GM19463 (cell line): ENCODE results near the gene LYPLAL1.

Experiments used
- ATAC-seq: cut with Tn5 transposase; IDR thresholded peaks from one replicate; pipeline ENCODE4 v1.9.1; 2021; ENCODE audit warnings: mild to moderate bottlenecking, moderate library complexity; ENCODE audit not compliant: unreplicated experiment

LYPLAL1 gene

GRCh38 chr1:219173758-219174459, at the start of gene LYPLAL1:
TSS of gene LYPLAL1 (plus strand) at chr1:219173878. CDS start at chr1:219173891, 13 bp downstream.
- peak; percentile 64 for ATAC-seq

DNA sequence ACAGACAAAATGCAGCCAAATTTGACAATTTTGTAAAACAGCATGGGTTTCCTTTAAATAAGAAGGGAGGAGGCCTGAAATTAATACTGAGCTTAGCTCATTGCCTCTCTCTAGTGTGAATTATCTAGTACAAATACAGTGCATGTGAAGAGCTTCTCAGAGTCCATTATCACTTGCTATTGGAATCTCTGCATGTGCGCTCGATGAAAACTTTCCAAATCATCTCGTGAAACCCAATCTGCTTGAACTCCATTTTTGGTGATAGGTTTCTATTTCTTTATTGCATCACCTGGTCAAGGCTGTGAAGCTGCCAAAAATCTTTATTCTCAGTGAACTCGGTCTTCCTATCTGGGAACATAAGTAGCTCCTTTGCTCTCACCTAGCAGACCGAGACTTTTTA, 49.5 kb upstream of the LYPLAL1 start:
- ATAC-seq: no peak

DNA sequence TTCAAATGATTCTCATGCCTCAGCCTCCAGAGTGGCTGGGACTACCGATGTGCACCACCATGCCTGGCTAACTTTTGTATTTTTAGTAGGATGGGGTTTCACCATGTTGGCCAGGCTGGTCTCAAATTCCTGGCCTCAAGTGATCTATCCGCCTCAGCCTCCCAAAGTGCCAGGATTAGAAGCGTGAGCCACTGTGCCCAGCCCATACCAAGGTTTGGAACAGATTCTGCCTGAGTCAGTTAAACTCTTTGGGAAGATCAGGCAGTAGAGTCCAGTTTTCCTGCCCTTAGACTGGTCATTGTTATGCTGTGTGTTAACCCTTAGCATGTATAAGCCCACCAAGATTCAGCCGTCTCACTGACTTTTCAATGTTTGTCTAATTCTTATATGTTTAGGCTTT, 48.3 kb upstream of the LYPLAL1 start:
- no peak for ATAC-seq

- no peak for ATAC-seq
Measured at GRCh38 chr1:219126377-219126776, 47.3 kb upstream of the LYPLAL1 start.

GRCh38 chr1:219128957-219129356, 44.7 kb upstream of the LYPLAL1 start:
- no peak for ATAC-seq

DNA sequence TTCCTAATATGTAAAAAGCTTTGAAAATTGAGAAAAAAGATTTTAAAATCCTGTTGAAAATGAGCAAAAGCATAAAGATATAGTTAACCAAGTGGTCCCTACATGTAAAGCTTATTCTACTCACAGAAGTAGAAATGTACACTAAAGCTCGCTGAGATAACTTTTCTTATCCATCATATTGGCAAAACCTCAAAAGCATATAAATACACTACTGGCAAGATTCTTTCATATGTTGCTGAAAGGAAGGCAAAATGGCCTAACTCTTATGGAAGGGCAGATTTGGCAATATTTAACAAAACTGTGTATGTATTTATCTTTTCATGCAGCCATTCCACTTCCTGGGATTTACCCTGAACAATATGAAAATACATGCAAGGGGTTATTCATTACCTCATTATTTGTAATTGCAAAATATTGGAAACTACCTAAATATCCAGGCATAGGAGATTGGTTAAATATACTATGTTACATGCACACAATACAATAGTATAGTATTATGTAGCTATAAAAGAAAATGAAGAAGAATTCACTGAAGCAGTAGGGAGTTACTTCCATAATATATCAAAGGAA, 43.2 kb upstream of the LYPLAL1 start:
- peak; percentile 60 for ATAC-seq

- no peak for ATAC-seq
Measured at GRCh38 chr1:219132939-219133338, 40.7 kb upstream of the LYPLAL1 start.

DNA sequence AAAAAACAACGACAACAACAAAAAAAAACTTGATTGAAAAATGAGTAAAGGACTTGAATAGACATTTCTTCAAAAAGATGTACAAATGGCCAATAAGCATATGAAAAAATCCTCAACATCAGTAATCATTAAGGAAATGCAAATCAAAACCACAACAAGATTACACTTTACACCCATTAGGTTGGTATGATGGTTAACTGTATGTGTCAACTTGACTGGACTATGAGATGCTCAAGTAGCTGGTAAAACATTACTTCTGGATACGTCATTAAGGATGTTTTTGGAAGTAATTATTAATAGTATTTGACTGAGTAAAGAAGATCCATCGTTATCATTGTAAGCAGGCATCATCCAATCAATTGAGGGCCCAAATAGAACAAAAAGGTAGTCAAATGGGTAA, 34.9 kb upstream of the LYPLAL1 start:
- peak; percentile 69 for ATAC-seq

DNA sequence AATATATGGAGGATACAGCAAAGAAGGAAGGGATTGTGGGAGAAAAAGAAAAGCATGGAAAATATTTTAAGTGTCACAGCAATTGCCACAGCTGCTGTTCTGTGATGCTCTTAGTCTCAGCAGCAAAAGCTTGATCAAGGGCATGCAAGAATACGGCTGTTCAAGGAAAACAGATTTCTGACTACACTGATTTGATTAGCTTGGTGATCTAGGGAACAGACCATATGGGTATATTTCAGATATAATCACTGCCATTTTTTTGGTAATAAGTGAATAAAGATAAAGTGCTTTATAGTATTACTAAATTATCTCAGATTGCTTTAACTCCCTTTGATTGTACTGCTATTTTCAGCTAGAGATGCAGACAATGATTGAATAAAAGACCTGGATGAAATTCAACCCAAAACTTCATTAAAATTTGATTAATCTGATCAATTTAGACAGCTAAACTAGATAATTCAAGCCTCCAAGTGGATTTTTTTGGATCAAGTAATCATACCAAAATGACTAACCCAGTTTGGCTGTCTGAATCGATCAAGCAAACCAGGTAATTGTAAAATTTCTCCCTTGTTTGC, 33.3 kb upstream of the LYPLAL1 start:
- ATAC-seq: no peak

DNA sequence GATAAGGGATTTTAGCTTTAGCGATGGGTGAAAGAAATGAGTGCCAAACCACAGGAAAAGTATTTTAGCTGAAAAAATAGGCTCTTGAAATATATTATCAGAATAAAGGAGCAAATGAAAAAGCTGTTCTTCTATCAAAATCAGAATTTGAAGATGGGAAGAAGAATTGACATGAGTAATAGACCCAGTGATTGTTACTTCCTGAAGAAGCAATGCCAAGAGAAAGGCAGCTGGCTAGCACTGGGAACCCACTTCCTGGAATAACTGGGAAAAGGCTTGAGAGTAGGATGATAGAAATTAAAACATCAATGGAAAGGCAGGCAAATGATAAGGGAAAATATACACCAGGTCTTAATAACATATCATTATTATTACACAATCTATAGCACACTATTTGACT, 29.9 kb upstream of the LYPLAL1 start:
- no peak for ATAC-seq

DNA sequence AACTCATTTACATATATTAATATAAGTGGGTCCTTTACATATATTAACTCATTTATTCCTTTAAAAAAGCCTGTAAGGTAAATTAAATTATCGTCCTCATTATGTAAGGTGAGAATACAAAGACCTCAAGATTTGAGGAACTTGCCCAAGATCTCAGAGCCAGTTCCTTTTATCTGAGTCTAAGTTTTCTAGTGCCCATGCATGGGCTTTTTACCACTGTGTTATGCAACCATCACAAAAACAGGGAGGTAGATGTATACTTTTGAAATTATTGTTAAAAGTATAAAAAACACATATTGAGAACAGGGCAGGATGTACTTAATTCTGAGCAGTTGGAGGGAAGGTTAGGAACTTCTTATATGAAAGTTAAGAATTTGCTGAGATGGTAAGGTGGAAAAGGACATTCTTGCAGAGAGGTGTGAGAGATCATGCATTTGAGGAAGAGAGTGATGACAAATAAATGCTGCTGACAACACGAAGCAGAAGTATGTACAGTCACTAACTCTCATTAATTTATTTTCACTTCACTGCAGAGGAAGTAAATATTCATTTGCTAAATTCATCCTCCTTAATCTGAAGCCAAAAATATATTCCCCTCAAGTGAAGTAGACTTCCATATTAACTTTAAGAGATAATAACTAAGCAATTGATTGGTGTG, 28.9 kb upstream of the LYPLAL1 start:
- no peak for ATAC-seq

DNA sequence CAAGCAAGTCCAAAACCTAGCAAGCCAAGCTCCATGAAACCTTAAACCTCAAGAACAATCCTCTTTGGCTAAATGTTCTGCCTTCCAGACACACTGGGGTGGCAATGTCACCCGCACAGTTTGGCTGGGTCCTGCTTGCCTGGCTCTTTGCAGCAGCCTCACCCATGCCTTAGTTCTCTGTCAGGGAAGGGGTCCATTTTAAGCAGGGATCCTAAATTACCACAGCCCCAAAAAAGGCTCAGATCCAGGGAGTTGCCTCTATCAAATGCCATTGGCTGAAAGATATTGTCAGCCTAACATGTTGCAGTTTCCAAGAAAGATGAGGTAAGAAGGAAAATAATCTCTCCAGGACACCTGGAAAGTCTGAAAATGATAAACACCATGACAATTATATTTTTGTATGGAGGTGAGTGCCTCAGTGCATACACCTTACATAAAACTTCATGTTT, 26.1 kb upstream of the LYPLAL1 start:
- ATAC-seq: no peak

DNA sequence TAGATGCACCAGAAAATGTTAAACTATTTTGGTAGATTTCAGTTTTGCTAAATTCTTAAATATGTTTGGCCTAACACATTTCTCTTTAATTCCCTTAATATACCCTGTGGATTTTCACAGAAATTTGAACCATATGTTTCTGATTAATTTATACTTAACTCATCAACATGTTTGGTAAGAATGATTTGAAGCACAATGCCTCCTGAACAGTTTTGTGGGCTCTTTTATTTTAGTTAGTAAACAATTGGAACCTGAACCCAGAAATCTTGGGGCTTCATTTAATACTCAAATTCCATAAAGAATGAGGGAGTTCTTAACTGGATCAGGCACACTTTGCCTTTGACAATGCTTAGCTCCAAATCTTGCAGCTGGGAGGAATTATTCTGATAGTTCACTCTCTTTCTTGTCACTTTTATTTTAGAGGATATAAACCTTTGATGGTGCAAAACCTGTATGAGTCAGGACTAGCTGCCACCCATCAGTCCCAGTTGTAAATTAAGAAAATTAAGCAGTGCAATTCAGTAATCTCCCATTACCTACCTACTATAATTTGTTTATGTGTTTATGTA, 24.6 kb upstream of the LYPLAL1 start:
- no peak for ATAC-seq

- ATAC-seq: no peak
Measured at GRCh38 chr1:219149953-219150352, 23.7 kb upstream of the LYPLAL1 start.

- no peak for ATAC-seq
Measured at GRCh38 chr1:219150913-219151312, 22.8 kb upstream of the LYPLAL1 start.

- ATAC-seq: no peak
Measured at GRCh38 chr1:219151467-219151866, 22.2 kb upstream of the LYPLAL1 start.

GRCh38 chr1:219152751-219153150, 20.9 kb upstream of the LYPLAL1 start:
- peak; percentile 65 for ATAC-seq

DNA sequence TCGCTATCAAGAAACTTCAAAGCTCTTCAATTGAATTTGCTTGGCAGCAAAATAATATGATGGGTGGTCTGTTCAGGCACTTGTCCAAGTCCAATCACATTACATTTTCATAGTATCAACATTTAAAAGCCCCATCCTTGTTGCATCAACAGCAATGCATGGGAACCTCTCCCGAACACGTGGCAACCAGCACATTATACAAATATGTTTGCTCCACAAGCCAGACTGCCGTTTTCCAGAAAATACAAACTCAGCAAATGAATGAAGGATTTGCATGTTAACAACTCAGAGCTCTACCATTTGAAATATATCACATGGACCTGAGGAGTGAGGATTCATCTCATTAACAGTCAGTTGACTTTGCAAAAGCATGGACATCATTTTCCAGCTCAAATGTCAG, 20.0 kb upstream of the LYPLAL1 start:
- ATAC-seq: no peak

DNA sequence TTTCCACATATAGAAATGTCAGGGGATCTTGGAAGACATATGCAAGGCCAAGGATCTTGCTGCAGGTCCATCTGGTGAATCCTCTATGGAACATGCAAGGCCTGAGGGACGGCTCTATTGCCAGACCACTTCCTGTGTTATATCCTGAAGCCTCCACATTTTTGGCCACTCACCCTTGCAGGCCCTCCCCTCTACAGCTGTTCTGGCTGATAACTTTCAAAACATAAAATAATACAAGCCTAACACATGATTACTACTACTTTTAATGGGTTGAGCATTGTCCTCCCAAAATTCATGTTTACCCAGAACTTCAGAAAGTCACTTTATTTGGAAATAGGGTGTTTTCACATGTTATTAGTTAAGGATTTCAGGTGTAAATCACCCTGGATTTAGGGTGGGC, 18.5 kb upstream of the LYPLAL1 start:
- no peak for ATAC-seq

DNA sequence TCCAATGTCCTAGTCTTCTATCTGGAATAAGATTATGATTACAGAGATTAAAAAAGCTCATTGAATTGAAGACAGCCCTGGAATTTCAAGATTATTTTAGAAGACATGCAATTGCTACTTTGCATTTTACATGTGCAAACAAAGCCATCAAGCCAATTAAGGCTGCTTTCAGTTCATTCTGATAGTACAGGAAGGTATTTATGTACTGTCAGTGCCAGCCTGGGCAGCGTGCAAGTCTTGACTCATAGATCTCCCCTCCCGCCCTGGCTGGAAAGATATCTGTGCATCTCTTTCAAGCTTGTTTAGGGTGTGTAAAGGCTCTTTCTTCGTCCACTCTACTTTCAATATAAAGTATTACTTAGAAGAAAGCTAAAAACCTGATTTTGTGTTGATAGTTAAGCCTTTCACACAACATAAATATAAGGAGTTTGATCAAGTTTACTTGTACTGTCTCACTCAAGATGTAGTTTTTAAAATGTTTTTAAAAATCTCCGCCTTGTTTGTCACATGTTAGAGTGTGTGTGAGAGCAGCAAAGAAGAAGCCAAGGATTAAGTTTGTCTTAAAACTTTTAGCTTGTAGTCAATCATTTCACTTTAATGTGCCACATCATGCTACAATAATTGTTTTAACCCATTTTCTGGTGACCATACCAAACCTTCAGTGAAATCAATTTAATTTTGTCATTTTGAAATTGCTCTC, 13.6 kb upstream of the LYPLAL1 start:
- ATAC-seq: peak; percentile 92

GRCh38 chr1:219160967-219161366, 12.7 kb upstream of the LYPLAL1 start:
- ATAC-seq: no peak
